DMS79 (cell line): ENCODE results near the gene DGLUCY.
"Not testable (repeated sequence)": the region's sequence is repeated elsewhere in the genome, so short reads cannot be mapped to it uniquely, and the experiment has no call there.

Experiments
- DNase-seq: peaks from one replicate; lab custom pipeline; 2025; lab: John Stamatoyannopoulos, UW

Gene DGLUCY

DNA sequence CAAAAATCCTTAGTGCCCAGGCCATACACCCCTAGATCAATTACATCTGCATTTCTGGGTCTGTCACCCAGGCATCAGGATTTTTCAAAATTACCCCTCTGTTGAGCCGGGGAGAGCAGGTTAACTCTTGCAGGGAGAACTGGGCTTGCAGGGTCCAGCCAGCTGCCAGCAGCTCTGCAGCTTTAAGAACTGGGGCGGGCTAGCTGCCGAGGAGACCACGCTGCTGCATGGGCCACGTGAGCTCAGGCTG, at the start of gene DGLUCY:
TSS of gene DGLUCY (plus strand) at position 245 of the 250 bp plus-strand sequence. CDS start 46,222 bp downstream, outside the sequence.
- no peak for DNase-seq

DNA sequence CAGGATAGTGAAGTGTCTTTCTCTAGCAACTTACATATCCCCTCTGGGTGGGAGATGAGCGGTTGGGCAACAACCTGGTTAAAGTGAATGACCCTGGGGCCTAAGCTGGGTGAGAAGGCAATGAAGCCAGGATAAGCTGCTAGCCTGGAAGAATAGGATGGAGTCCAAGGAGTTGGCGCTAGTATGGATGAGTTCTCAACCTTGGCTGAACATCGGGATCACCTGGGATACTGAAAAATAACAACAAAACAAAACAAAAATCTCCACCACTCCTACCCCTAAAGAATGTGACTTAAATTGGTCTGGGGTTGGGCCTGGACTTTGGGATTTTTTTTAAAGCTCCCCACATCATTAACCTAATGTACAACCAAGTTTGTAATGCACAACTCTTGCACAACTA, 48.6 kb upstream of the DGLUCY start:
- no peak for DNase-seq

GRCh38 chr14:91067186-91067585, 46.7 kb upstream of the DGLUCY start:
- DNase-seq: no peak

GRCh38 chr14:91068642-91069041, 45.2 kb upstream of the DGLUCY start:
- DNase-seq: no peak

- no peak for DNase-seq
These were observed 43.3 kb upstream of the DGLUCY start for GRCh38 chr14:91070572-91070971.

- DNase-seq: no peak
These were observed 38.3 kb upstream of the DGLUCY start for GRCh38 chr14:91075553-91075952.

DNA sequence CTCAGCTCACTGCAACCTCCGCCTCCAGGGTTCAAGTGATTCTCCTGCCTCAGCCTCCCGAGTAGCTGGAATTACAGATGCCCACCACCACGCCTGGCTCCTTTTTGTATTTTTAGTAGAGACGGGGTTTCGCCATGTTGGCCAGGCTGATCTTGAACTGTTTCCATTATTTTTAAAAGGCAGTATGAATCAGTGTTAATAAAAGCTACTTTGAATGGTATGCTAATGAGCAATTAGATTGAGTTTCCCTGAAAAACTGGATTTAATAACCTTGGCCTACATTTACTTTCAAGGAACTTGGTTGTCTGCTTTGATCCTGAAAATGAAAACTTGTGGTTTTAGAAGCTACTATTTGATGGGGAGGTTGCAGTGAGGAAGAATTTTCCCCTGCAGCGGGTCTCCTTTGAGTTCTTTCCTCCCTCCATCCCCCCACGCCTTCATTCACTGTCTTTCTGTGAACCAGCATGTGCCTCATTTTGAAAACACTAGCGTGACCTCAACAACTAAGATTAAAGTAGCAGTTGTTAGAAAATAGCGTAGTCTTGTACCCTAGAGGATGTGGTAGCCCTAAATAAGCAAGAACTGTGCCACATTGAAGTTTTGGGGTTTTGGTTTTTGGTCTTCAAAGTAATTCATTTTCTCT, 35.7 kb upstream of the DGLUCY start:
- no peak for DNase-seq

DNA sequence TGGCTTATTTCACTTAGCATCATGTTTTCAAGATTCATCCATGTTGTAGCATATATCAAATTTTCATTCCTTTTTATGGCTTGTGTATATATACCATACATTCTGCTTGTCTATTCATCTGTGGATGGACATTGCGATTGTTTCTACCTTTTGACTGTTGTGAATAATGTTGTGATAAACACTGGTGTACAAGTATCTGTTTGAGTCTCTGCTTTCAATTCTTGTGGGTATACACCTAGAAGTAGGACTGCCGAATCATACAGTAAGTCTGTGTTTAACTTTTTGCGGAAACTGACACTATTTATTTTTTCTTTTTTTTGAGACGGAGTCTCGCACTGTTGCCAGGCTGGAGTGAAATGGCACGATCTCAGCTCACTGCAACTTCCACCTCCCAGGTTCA, 33.8 kb upstream of the DGLUCY start:
- no peak for DNase-seq

GRCh38 chr14:91082282-91082681, 31.6 kb upstream of the DGLUCY start:
- DNase-seq: no peak

- no peak for DNase-seq
These were observed 29.4 kb upstream of the DGLUCY start for GRCh38 chr14:91084516-91084915.

DNA sequence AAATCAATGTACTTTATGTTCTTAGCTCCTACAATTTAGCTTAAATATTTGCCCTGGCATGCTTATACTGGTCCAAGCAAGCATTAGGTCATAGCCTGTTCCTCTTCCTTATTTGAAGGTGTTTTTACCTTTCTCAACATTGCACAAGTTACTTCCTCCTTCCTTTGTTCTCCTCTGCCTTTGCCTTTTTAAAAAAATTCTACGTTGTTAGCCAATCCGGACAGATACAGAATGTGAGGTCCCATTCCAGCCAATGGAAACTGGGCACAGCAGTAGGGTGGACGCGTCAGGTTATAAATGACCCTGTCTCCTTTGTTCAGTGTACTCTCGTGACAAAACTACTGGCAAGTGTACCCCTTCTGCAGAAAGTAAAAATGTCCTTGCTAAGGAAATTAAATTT, 26.4 kb upstream of the DGLUCY start:
- DNase-seq: not testable (repeated sequence)

- DNase-seq: no peak
These were observed 25.2 kb upstream of the DGLUCY start for GRCh38 chr14:91088585-91089235.

DNA sequence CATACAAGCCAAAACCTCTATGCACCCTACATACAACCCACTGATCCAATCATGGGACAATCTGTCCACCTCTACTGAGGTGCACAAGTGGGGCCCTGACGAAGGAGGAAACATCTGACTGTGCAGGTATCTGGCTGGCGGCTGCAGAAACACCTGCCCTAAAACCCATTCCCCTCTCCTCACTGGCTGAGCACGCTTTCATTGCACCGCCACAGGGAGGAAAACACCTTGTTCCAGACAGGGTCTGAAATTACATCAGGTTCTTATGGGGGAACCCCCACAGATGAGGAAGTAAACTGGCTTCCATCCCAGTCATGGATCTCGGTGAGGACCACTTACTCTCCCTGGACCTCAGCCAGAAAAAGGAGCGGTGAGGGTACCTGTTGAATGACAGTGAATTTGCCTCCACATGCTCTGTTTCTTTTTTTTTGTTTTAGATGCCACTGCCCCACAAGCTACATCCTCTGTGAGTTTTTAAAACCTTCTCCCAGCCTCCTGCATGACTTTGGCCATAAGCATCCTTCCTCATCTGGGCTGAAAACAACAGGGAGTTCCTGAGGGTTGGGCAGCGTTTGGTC, 23.8 kb upstream of the DGLUCY start:
- DNase-seq: peak; percentile 89

- DNase-seq: no peak
These were observed 23.1 kb upstream of the DGLUCY start for GRCh38 chr14:91090743-91091142.

DNA sequence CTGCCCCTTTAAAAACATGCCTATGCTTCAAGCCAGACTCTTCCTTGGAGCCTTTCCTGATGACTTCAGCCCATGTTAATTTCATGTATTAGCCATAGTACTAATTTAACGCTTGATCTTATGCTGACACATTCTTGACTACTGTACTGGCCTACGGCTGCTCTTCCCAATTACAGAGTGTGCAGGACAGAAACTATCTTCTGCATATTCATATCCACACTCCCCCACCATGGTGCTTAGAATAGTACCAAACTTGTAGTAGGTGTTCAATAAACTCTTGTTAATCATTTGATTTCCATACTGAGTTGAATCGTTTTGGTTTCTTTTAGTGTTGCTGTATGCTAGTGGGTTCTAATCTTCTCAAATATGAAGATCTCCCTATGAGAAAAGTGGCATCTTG, 21.8 kb upstream of the DGLUCY start:
- no peak for DNase-seq

- DNase-seq: not testable (repeated sequence)
These were observed 20.0 kb upstream of the DGLUCY start for GRCh38 chr14:91093743-91094472.

GRCh38 chr14:91094772-91095171, 19.1 kb upstream of the DGLUCY start:
- DNase-seq: no peak

DNA sequence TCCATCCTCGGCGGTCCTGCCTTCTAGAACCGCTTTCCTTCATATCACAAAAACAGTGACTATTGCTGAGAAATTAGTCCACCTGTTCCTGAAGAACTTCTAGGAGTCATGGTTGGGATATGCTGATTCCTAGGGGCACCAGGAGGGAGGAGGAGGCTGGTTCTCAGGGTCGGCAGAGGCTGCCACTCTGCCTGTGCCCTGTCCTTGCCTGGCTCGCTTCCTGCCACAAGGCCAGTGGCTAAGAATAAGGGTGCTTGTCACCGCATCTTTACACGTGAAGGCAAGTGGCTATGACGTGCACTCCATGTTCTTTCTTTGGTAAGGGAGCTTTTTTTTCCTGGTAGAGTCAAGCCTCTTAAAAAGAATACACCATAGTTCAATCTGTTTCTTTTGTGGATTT, 18.7 kb upstream of the DGLUCY start:
- DNase-seq: no peak

DNA sequence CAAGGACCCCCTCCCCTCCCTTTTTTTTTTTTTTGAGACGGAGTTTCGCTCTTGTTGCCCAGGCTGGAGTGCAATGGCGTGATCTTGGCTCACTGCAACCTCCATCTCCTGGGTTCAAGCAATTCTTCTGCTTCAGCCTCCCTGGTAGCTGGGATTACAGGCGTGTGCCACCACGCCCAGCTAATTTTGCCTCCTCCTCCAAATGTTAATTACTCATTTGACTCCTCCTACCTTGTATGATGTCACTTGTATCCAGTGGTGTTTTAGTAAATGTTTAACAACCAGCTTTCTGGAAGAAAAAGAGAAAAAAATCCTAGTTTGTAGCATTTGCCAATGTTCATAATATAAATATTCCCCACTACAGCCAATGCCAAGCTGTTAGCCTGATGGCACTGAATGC, 16.2 kb upstream of the DGLUCY start:
- DNase-seq: not testable (repeated sequence)

DNA sequence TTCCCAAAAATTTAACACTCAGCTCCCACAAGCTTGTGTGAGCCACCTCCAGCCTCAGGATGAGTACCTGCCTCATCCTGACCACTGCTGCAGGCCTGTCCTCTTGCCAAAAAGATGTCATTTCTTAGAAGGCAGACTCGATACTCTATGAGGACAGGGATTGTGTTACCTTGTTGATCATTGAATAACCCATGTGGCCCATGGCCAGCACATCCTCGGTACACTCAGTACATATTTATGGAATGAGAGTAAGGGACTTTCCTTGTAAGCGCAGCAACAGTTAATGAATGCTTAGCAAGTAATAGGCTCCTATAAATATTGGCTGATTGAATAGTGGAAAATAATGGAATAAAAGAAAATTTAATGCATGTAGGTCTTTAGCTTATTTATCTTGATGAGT, 15.3 kb upstream of the DGLUCY start:
- no peak for DNase-seq

GRCh38 chr14:91100102-91100501, 13.8 kb upstream of the DGLUCY start:
- DNase-seq: no peak

DNA sequence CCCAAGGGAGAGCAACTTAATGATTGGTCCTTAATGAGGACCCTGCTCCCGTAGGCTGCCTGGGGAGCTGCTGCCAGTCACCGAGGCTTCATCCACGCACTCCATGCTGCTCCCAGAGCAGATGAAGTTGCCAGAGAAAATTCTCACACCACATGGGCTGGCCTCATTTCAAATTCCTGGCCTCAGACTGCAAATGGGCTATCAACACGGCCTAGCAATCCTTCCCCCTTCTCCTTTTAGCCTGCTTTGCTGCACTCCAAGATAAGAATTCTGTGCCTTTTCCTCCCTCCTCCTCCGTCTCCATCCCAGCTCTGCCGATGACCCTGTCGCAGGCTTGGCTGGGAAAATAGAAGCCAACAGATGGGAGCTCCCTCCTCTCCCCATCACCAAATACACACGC, 10.8 kb upstream of the DGLUCY start:
- no peak for DNase-seq

GRCh38 chr14:91108941-91109611, 4.8 kb upstream of the DGLUCY start:
- no peak for DNase-seq
